IPS DF 4.7 (cell line): ENCODE data around the gene TREH.
"Not testable (repeated sequence)": the region's sequence is repeated elsewhere in the genome, so short reads cannot be mapped to it uniquely, and the experiment has no call there.

Experiments used
- DNase-seq: peaks from one replicate; pipeline ENCODE4 v3.0.0-alpha.2; 2013; ENCODE audit warnings: low spot score; ENCODE audit errors: extremely low read depth

TREH gene

GRCh38 chr11:118697346-118697745 is 17.9 kb upstream of the TREH start:
- no peak for DNase-seq

GRCh38 chr11:118696673-118697226 is 17.3 kb upstream of the TREH start:
- DNase-seq: no peak

- no peak for DNase-seq
Measured at GRCh38 chr11:118694771-118695170, 15.3 kb upstream of the TREH start.

- DNase-seq: no peak
Measured at GRCh38 chr11:118694185-118694584, 14.7 kb upstream of the TREH start.

- DNase-seq: no peak
Measured at GRCh38 chr11:118691926-118692830, 12.7 kb upstream of the TREH start.

- DNase-seq: no peak
Measured at GRCh38 chr11:118690553-118691304, 11.3 kb upstream of the TREH start.

GRCh38 chr11:118689852-118690552 is 10.6 kb upstream of the TREH start:
- no peak for DNase-seq

- DNase-seq: no peak
Measured at GRCh38 chr11:118689503-118689851, 10.0 kb upstream of the TREH start.

GRCh38 chr11:118688851-118689502 is 9.5 kb upstream of the TREH start:
- no peak for DNase-seq

- not testable (repeated sequence) for DNase-seq
Measured at GRCh38 chr11:118688339-118688738, 8.9 kb upstream of the TREH start.

GRCh38 chr11:118687906-118688305 is 8.5 kb upstream of the TREH start:
- no peak for DNase-seq

- no peak for DNase-seq
Measured at GRCh38 chr11:118684187-118684586, 4.7 kb upstream of the TREH start.

GRCh38 chr11:118682939-118683338 is 3.5 kb upstream of the TREH start:
- DNase-seq: not testable (repeated sequence)

GRCh38 chr11:118682372-118682771 is 2.9 kb upstream of the TREH start:
- DNase-seq: no peak

- not testable (repeated sequence) for DNase-seq
Measured at GRCh38 chr11:118678908-118679307, 542 bp downstream of the TREH start.

- no peak for DNase-seq
Measured at GRCh38 chr11:118677977-118678376, 1.5 kb downstream of the TREH start.

- no peak for DNase-seq
Measured at GRCh38 chr11:118674082-118674435, 5.4 kb downstream of the TREH start.

GRCh38 chr11:118673361-118674081 is 5.9 kb downstream of the TREH start:
- no peak for DNase-seq

- DNase-seq: no peak
Measured at GRCh38 chr11:118672846-118673245, 6.6 kb downstream of the TREH start.

- no peak for DNase-seq
Measured at GRCh38 chr11:118671254-118671653, 8.2 kb downstream of the TREH start.

- no peak for DNase-seq
Measured at GRCh38 chr11:118670063-118670462, 9.4 kb downstream of the TREH start.
